ENCODE results near the gene PSMF1. TPM values are rescaled to one million over a fixed set of nuclear protein-coding genes. Genes with fewer than 3 reads are reported as not detected.

Gene PSMF1
- total RNA-seq, 2 donors from 2014 or later: 32.9 to 53.1 TPM

DNA sequence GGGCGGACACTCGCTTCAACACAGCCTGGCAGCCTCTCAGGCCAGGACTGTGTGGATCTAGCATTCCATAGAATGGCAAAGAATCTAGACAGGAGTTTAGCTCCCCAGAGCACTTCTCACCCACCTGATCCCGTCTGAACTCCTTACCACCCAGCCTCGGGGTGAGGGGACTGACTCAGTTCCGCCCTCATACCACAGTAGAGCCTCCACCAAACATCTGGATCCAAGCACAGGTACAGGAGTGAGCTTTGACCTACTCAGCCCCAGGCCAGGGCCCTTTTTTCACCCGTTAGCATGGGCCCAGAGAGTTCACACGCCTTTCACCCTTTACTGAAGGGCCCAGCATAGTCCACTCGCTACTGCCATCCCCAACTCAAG lies 715 bp downstream of the PSMF1 start:
- H3K27ac ChIP-seq: peak overlapping the region; percentile 58 to 90 (median 80)
- no peak for DNase-seq
- intact Hi-C loops (cut with DNase I): loop anchor here (10.0 kb wide), 1 partner anchor 346 kb away; the partner anchor contains the start of gene NSFL1C
- no peaks in the 10 kb centered on the region for H3K36me3 ChIP-seq (replicated peaks in 1 of 2; ENCODE audit: insufficient read depth in 1 of 2, low read depth in 2 of 2)
- H3K4me1 ChIP-seq: peaks cover 49% of the 10 kb centered on the region
- H3K27me3 ChIP-seq: no peaks in the 10 kb centered on the region
- no peak for TF ChIP-seq POLR2A (IDR thresholded peaks at IDR 0.05)
- TF ChIP-seq CTCF (IDR thresholded peaks at IDR 0.05): no peak
- peak overlapping the region; percentile 95 to 100 for H3K4me3 ChIP-seq
- no peak for ATAC-seq
- no peaks in the 10 kb centered on the region for H3K9me3 ChIP-seq
- WGBS, 2 donors: 4 to 8% methylated on average over 5 to 8 of the region's 8 CpGs

- H3K27me3 ChIP-seq: no peaks in the 10 kb centered on the region
- H3K4me3 ChIP-seq: peak overlapping the region; percentile 95 to 100
- intact Hi-C loops (cut with DNase I): loop anchor here (10.0 kb wide), 1 partner anchor 345 kb away; the partner anchor contains the start of gene NSFL1C
- WGBS, 2 donors: 10% methylated on average over 3 of the region's 3 CpGs
- H3K27ac ChIP-seq: peak overlapping the region in 3 of 4 donors; percentile 58 to 90 (median 88)
- H3K36me3 ChIP-seq (replicated peaks in 1 of 2; ENCODE audit: insufficient read depth in 1 of 2, low read depth in 2 of 2): peaks cover 0 to 3% of the 10 kb centered on the region in 2 donors
- ATAC-seq (no peak), DNase-seq (no peak)
- TF ChIP-seq POLR2A (IDR thresholded peaks at IDR 0.05): no peak
- H3K4me1 ChIP-seq: peaks cover 49% of the 10 kb centered on the region
- no peaks in the 10 kb centered on the region for H3K9me3 ChIP-seq
Measured at GRCh38 chr20:1119524-1119923, 1.1 kb downstream of the PSMF1 start.

GRCh38 chr20:1121429-1121828 lies 3.0 kb downstream of the PSMF1 start:
- H3K4me3 ChIP-seq: no peak overlapping the region
- intact Hi-C loops (cut with DNase I): loop anchor here (10.0 kb wide), 1 partner anchor 983 kb away; the partner anchor contains the start of gene STK35
- H3K4me1 ChIP-seq: peaks cover 49% of the 10 kb centered on the region
- H3K27ac ChIP-seq: peak overlapping the region in 1 of 4 donors; percentile 57
- no peaks in the 10 kb centered on the region for H3K27me3 ChIP-seq
- WGBS, 2 donors: 88 to 100% methylated on average over 1 of the region's 1 CpG
- DNase-seq (no peak), ATAC-seq (no peak)
- peaks cover 0 to 8% of the 10 kb centered on the region in 2 donors for H3K36me3 ChIP-seq (replicated peaks in 1 of 2; ENCODE audit: insufficient read depth in 1 of 2, low read depth in 2 of 2)
- no peak for TF ChIP-seq POLR2A (IDR thresholded peaks at IDR 0.05)
- TF ChIP-seq CTCF (IDR thresholded peaks at IDR 0.05): no peak
- H3K9me3 ChIP-seq: no peaks in the 10 kb centered on the region

DNA sequence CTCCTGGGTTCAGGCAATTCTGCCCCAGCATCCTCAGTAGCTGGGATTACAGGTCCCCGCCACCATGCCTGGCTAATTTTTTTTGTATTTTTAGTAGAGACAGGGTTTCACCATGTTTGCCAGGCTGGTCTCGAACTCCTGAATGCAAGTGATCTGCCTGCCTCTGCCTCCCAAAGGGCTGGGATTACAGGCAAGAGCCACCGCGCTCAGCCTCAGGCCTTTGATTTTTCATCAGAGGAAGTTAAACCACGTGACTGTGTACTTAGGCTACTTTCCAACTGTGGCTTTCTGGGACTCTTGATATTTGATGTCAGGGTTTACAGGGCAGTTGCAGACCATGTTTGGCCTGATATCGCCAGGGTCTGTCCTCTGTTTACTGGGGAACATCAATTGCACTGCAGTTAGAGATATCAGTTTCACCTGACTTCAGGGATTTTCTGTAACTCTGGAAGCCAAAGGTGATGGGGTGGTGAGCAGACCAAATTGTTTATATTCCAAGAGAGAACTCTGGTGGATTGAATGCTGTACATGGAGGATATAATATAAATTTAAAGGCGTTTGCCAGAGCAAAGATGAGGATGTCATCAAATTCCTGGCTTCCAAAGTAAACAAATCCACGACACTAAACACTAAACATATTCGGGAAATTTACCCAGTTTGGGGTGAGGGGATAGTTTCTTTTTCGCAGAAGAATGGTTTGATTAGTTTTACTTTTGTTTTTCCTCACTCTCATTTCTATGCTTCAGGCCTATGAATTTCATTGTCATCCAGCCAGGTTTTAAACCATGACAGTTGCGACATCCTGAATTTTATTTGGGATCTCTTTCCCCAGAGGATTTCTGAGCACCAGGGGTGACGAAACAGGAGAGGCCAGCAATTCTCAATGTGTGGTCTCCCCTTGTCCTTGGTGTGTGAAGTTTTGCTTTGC lies 4.2 kb downstream of the PSMF1 start:
- intact Hi-C loops (cut with DNase I): loop anchor here (10.0 kb wide), 1 partner anchor 982 kb away; the partner anchor contains the start of gene STK35
- DNase-seq (peak; percentile 48 to 71 (median 69)), ATAC-seq (peak; percentile 44)
- H3K4me3 ChIP-seq: no peak overlapping the region
- peaks cover 0 to 20% of the 10 kb centered on the region in 2 donors for H3K36me3 ChIP-seq (replicated peaks in 1 of 2; ENCODE audit: insufficient read depth in 1 of 2, low read depth in 2 of 2)
- WGBS, 2 donors: 35 to 37% methylated on average over 12 of the region's 12 CpGs
- peak overlapping the region in 2 of 4 donors; percentile 23 to 57 for H3K27ac ChIP-seq
- no peaks in the 10 kb centered on the region for H3K27me3 ChIP-seq
- TF ChIP-seq CTCF (IDR thresholded peaks at IDR 0.05): no peak
- TF ChIP-seq POLR2A (IDR thresholded peaks at IDR 0.05): no peak
- H3K9me3 ChIP-seq: no peaks in the 10 kb centered on the region
- peaks cover 45% of the 10 kb centered on the region for H3K4me1 ChIP-seq

DNA sequence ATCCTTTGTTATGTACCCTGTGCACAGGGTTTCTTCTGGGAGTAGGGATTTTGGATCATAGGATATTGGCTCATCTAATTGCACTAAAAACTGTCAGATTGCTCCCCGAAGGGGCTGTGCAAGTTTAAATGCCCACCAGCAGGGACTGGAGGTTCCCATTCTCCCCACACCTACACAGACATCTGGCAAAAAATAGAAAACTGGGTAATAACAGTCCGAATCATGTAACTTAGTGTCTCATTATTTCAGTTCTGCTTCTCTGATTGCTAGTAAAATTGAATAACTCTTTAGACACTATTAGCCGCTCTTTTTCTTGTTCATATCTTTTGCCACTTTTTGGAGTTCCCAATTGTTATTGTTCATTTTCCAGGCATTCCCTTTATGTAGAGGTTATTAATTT lies 5.3 kb downstream of the PSMF1 start:
- H3K27me3 ChIP-seq: no peaks in the 10 kb centered on the region
- H3K9me3 ChIP-seq: no peaks in the 10 kb centered on the region
- 89 to 95% methylated on average over 3 of the region's 3 CpGs for WGBS, 2 donors
- TF ChIP-seq CTCF (IDR thresholded peaks at IDR 0.05): no peak
- no peak for TF ChIP-seq POLR2A (IDR thresholded peaks at IDR 0.05)
- intact Hi-C loops (cut with DNase I): loop anchor here (10.0 kb wide), 1 partner anchor 981 kb away; the partner anchor contains the start of gene STK35
- no peak overlapping the region for H3K4me3 ChIP-seq
- H3K27ac ChIP-seq: no peak overlapping the region
- no peak for DNase-seq
- H3K4me1 ChIP-seq: peaks cover 41% of the 10 kb centered on the region
- no peak for ATAC-seq
- peaks cover 0 to 30% of the 10 kb centered on the region in 2 donors for H3K36me3 ChIP-seq (replicated peaks in 1 of 2; ENCODE audit: insufficient read depth in 1 of 2, low read depth in 2 of 2)
